HEK293T (cell line): Measurements from ENCODE around the gene TMEM233.

Source experiments
- ARNT ChIP-seq: fragments of 450-650 bp; IDR thresholded peaks from 2 replicates; pipeline ENCODE4 v1.6.1; 2017; ENCODE audit warnings: mild to moderate bottlenecking
- CTBP1 ChIP-seq: fragments of 450-650 bp; IDR thresholded peaks from 2 replicates; pipeline ENCODE4 v1.6.1; 2016; ENCODE audit warnings: borderline replicate concordance
- ELF4 ChIP-seq: fragments of 450-650 bp; IDR thresholded peaks from 2 replicates; pipeline ENCODE4 v1.6.1; 2017; ENCODE audit warnings: antibody characterized with exemption
- FOXK2 ChIP-seq: fragments of 450-650 bp; IDR thresholded peaks from 2 replicates; pipeline ENCODE4 v1.6.1; 2016; ENCODE audit warnings: mild to moderate bottlenecking
- HDGF ChIP-seq: fragments of 450-650 bp; IDR thresholded peaks from 2 replicates; pipeline ENCODE4 v1.6.1; 2017; ENCODE audit warnings: antibody characterized with exemption, borderline replicate concordance
- L3MBTL2 ChIP-seq: fragments of 450-650 bp; conservative IDR thresholded peaks from 2 replicates; pipeline ENCODE4 v1.6.1; 2016; ENCODE audit warnings: mild to moderate bottlenecking
- SP1 ChIP-seq: fragments of 450-650 bp; IDR thresholded peaks from 2 replicates; pipeline ENCODE4 v1.6.1; 2017
- SUZ12 ChIP-seq: fragments of 450-650 bp; IDR thresholded peaks from 2 replicates; pipeline ENCODE4 v1.6.1; 2016; ENCODE audit warnings: mild to moderate bottlenecking

DNA sequence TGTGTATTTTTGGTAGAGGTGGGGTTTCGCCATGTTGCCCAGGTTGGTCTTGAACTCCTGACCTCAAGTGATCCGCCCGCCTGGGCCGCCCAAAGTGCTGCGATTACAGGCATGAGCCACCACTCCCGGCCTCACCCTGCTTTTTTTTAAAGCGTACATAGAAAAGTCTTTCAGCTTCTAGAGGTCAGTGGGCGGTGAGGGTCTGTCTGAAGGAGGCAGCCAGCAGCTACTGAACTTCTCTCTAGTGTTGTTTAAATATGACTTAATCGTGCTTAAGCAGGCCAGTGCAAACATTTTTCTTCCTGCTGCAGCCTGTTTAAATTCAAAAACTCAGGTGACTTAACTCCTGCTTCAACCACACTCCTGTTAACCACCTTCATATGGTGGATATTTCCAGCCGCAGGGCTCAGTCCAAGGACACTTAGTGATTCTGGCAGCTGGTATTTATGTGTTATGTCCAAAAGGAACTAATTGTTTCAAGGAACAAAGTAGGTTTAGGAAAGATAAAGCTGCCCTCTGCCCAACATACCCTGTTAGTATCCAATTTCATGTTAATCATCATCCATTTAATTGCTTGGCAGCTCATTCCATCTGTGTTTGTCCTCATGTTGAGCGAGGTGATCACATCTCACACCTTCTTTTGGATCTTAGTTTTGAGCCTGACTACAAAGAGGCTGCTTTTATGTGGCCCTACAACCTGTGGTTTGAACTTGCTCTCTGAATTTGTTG, 76.3 kb downstream of the TMEM233 start:
- TF ChIP-seq HDGF (no peak), L3MBTL2 (no peak), ARNT (no peak), FOXK2 (no peak), CTBP1 (no peak), SP1 (no peak), ELF4 (no peak), SUZ12 (no peak)
